Lung (tissue), 12 donors: ENCODE results near the gene PPA1. TPM values are rescaled to one million over a fixed set of nuclear protein-coding genes. Genes with fewer than 3 reads are reported as not detected.

Experiments used
- ATAC-seq: fragments of 200-7000 bp; cut with Tn5 transposase; one replicate; pipeline ENCODE4 v1.9.1; 2020; ENCODE audit warnings: moderate number of reproducible peaks; ENCODE audit not compliant: insufficient read depth, low FRiP score
- DNase-seq, 3 donors: peaks; one replicate each; pipeline ENCODE4 v3.0.0-alpha.2; 2013 to 2017
- H3K27ac ChIP-seq, 2 donors: one replicate each; pipeline ENCODE4 v1.5.1; 2013; ENCODE audit warnings: mild to moderate bottlenecking in 2 of 2, moderate library complexity in 2 of 2, control low read depth in 1 of 2, inconsistent platforms in 1 of 2, low read depth in 1 of 2, low read length in 1 of 2
- H3K27me3 ChIP-seq, 3 donors: one replicate each; pipeline ENCODE4 v1.5.1; 2013; ENCODE audit warnings: low read length in 2 of 3; ENCODE audit not compliant: control insufficient read depth in 3 of 3, insufficient read depth in 3 of 3
- H3K36me3 ChIP-seq, 4 donors: one replicate each; pipeline ENCODE4 v1.5.1; 2013; ENCODE audit warnings: low read length in 4 of 4, mild to moderate bottlenecking in 1 of 4, moderate library complexity in 1 of 4; ENCODE audit not compliant: control insufficient read depth in 4 of 4, insufficient read depth in 4 of 4
- H3K4me1 ChIP-seq, 5 donors: one replicate each; pipeline ENCODE4 v1.5.1; 2013; ENCODE audit warnings: low read length in 5 of 5, mild to moderate bottlenecking in 2 of 5, moderate library complexity in 1 of 5; ENCODE audit not compliant: control insufficient read depth in 5 of 5, insufficient read depth in 5 of 5
- H3K4me3 ChIP-seq: one replicate; pipeline ENCODE4 v1.5.1; 2013; ENCODE audit warnings: mild to moderate bottlenecking, control low read depth, moderate library complexity
- H3K9ac ChIP-seq, 2 donors: one replicate each; pipeline ENCODE4 v1.5.1; 2013; ENCODE audit warnings: low read length in 2 of 2, control low read depth in 1 of 2; ENCODE audit not compliant: insufficient read depth in 1 of 2
- H3K9me3 ChIP-seq, 4 donors: one replicate each; pipeline ENCODE4 v1.5.1; 2013; ENCODE audit warnings: low read length in 3 of 4, mild to moderate bottlenecking in 1 of 4, moderate library complexity in 1 of 4; ENCODE audit not compliant: control insufficient read depth in 4 of 4, insufficient read depth in 3 of 4
- WGBS, 2 donors: extraction: QIAGEN DNeasy Blood & Tissue Kit; methylation state at CpG; one replicate each; pipeline ENCODE4 v1.1.7; 2013; 5-methylcytosine and 5-hydroxymethylcytosine counted together
- polyA plus RNA-seq, 2 donors: library from polyadenylated mRNA; stranded (reverse); fragments of 200-250 nt; gene quantifications; one replicate each; pipeline ENCODE4 v1.2.1, GENCODE V29; 2013
- total RNA-seq, 2 donors: library from RNA; depleted of rRNA in 1 of 2; stranded (reverse); fragments of >200 nt in 1 of 2; gene quantifications; one replicate each; pipeline ENCODE4 v1.2.1, GENCODE V29; 2014 to 2021
- TF ChIP-seq, protein P1 (sequence below): IDR thresholded peaks from 2 replicates; pipeline ENCODE4 v1.5.1; 2012; ENCODE audit warnings: mild to moderate bottlenecking; ENCODE audit errors: control extremely low read depth, extremely low read depth
- donor health status: control.
- donor health status: control.
- donor health status: Bipolar disorder and iron deficiency.
- donor health status: healthy.
- donor health status: DM: yes; HTN: yes; CAD: no.

PPA1 gene
- total and polyA plus RNA-seq, 4 donors: 165 to 251 (median 190) TPM

DNA sequence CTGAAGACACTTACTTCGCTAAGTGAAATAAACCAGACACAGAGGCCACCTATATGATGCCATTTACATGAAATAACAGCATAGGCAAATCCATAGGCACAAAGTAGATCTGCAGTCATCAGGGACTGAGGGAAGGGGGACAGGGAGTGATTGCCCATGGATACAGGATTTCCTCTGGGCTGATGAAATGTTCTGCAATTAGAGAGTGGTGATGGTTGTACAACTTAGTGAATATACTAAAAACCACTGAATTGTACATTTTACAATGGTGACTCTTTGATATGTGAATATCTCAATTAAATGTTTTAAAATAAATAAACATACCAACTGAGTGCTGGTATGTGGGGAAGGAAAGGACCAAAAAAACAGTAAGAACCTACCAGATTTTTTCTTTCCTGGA, 20.4 kb downstream of the PPA1 start:
- DNase-seq (no peak), ATAC-seq (no peak)
- no peak overlapping the region for H3K27ac ChIP-seq
- H3K27me3 ChIP-seq: no peaks in the 10 kb centered on the region
- no peaks in the 10 kb centered on the region for H3K9me3 ChIP-seq
- no peak overlapping the region for H3K9ac ChIP-seq
- H3K36me3 ChIP-seq: peaks cover 7 to 36% (median 16%) of the 10 kb centered on the region in 4 donors
- TF ChIP-seq, protein P1, sequence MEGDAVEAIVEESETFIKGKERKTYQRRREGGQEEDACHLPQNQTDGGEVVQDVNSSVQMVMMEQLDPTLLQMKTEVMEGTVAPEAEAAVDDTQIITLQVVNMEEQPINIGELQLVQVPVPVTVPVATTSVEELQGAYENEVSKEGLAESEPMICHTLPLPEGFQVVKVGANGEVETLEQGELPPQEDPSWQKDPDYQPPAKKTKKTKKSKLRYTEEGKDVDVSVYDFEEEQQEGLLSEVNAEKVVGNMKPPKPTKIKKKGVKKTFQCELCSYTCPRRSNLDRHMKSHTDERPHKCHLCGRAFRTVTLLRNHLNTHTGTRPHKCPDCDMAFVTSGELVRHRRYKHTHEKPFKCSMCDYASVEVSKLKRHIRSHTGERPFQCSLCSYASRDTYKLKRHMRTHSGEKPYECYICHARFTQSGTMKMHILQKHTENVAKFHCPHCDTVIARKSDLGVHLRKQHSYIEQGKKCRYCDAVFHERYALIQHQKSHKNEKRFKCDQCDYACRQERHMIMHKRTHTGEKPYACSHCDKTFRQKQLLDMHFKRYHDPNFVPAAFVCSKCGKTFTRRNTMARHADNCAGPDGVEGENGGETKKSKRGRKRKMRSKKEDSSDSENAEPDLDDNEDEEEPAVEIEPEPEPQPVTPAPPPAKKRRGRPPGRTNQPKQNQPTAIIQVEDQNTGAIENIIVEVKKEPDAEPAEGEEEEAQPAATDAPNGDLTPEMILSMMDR: no peak
- no peaks in the 10 kb centered on the region for H3K4me1 ChIP-seq
- WGBS, 2 donors: 96 to 100% methylated on average over 1 of the region's 1 CpG
- no peak overlapping the region for H3K4me3 ChIP-seq

DNA sequence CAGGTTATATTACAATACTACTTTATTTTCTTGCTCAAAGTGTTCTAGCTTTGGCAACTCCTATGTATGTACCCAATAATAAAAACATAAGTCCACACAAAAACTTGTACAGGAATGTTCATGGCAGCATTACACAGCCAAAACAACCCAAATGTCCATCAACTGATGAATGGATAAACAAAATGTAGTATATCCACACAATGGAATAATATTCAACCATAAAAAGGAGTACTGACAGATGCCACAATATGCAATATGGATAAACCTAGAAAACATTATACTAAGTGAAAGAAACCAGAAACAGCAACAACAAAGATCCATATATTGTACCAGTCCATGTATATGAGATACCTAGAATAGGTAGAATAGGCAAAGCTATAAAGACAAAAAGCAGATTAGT, 21.0 kb downstream of the PPA1 start:
- DNase-seq (no peak), ATAC-seq (no peak)
- no peaks in the 10 kb centered on the region for H3K4me1 ChIP-seq
- H3K4me3 ChIP-seq: no peak overlapping the region
- H3K9ac ChIP-seq: no peak overlapping the region
- peaks cover 7 to 36% (median 18%) of the 10 kb centered on the region in 4 donors for H3K36me3 ChIP-seq
- TF ChIP-seq, protein P1: no peak
- H3K27me3 ChIP-seq: no peaks in the 10 kb centered on the region
- H3K27ac ChIP-seq: no peak overlapping the region
- H3K9me3 ChIP-seq: no peaks in the 10 kb centered on the region

DNA sequence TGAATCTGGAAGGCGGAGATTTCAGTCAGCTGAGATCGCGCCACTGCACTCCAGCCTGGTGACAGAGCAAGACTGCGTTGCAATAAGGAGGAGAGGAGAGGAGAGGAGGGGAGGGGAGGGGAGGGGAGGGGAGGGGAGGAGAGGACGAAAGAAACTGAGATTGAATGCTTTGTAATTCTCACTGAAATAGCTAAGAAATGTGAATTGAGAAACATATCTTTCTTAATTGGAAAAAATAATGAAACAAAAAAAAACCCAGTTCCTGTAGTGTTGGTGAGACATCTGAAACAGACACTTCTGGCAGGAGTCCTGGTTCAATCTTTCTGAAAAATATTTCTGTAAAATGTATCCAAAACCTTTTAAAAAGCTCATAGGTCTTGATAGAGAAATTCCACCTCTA, 26.5 kb downstream of the PPA1 start:
- H3K27me3 ChIP-seq: no peaks in the 10 kb centered on the region
- H3K36me3 ChIP-seq: peaks cover 3 to 36% (median 28%) of the 10 kb centered on the region in 4 donors
- no peak overlapping the region for H3K27ac ChIP-seq
- no peak overlapping the region for H3K4me3 ChIP-seq
- no peak for DNase-seq
- H3K4me1 ChIP-seq: no peaks in the 10 kb centered on the region
- ATAC-seq: no peak
- TF ChIP-seq, protein P1: no peak
- H3K9me3 ChIP-seq: no peaks in the 10 kb centered on the region
- H3K9ac ChIP-seq: no peak overlapping the region
- 88 to 94% methylated on average over 4 to 5 of the region's 5 CpGs for WGBS, 2 donors

DNA sequence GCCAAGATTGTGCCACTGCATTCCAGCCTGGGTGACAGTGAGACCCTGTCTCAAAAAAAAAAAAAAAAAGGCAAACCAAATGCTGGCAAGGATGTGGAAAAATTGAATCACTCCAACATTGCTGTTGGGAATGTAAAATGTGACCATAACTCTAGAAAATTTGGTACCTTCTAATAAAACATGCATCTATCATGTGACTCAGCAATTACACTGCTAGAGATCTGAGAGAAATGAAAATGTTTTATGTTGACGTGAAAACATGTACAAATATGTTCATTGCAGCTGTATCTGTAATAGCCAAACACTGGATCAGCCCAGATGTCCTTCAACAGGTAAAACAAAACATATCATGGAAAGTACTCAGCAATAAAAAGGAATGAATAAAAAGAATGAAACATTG, 32.1 kb downstream of the PPA1 start:
- H3K27ac ChIP-seq: no peak overlapping the region
- H3K27me3 ChIP-seq: no peaks in the 10 kb centered on the region
- DNase-seq (no peak), ATAC-seq (no peak)
- H3K9me3 ChIP-seq: no peaks in the 10 kb centered on the region
- TF ChIP-seq, protein P1: no peak
- WGBS, 2 donors: 100% methylated on average over 1 of the region's 1 CpG
- peaks cover 7 to 29% (median 19%) of the 10 kb centered on the region in 4 donors for H3K36me3 ChIP-seq
- no peaks in the 10 kb centered on the region for H3K4me1 ChIP-seq
- H3K4me3 ChIP-seq: no peak overlapping the region
- H3K9ac ChIP-seq: no peak overlapping the region
